ENCODE results near the gene MGAT3.
"Not testable (repeated sequence)": the region's sequence is repeated elsewhere in the genome, so short reads cannot be mapped to it uniquely, and the experiment has no call there.

DNA sequence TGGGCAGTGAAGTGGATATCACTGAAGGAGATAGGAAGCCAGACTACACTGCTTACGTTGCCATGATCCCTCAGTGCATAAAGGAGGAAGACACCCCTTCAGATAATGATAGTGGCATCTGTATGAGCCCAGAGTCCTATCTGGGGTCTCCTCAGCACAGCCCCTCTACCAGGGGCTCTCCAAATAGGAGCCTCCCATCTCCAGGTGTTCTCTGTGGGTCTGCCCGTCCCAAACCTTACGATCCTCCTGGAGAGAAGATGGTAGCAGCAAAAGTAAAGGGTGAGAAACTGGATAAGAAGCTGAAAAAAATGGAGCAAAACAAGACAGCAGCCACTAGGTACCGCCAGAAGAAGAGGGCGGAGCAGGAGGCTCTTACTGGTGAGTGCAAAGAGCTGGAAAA lies 65.3 kb downstream of the MGAT3 start:
- TF ChIP-seq, protein P1, sequence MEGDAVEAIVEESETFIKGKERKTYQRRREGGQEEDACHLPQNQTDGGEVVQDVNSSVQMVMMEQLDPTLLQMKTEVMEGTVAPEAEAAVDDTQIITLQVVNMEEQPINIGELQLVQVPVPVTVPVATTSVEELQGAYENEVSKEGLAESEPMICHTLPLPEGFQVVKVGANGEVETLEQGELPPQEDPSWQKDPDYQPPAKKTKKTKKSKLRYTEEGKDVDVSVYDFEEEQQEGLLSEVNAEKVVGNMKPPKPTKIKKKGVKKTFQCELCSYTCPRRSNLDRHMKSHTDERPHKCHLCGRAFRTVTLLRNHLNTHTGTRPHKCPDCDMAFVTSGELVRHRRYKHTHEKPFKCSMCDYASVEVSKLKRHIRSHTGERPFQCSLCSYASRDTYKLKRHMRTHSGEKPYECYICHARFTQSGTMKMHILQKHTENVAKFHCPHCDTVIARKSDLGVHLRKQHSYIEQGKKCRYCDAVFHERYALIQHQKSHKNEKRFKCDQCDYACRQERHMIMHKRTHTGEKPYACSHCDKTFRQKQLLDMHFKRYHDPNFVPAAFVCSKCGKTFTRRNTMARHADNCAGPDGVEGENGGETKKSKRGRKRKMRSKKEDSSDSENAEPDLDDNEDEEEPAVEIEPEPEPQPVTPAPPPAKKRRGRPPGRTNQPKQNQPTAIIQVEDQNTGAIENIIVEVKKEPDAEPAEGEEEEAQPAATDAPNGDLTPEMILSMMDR (IDR thresholded peaks at IDR 0.05), result not testable (repeated sequence)
- not testable (repeated sequence) for TF ChIP-seq POLR2A (IDR thresholded peaks at IDR 0.05)
